Mesendoderm (in vitro differentiated cells): ENCODE results near the gene DGCR2.

ENCODE experiments used
- DNase-seq: peaks from one replicate; pipeline ENCODE4 v3.0.0; 2013
- H2AK5ac ChIP-seq: 2 replicates; pipeline ENCODE4 v1.6.1; 2013; ENCODE audit warnings: low read length, inconsistent platforms
- H2BK120ac ChIP-seq: 2 replicates; pipeline ENCODE4 v1.6.1; 2013; ENCODE audit warnings: low read depth, mild to moderate bottlenecking, low read length, moderate library complexity, mixed read lengths
- H2BK15ac ChIP-seq: replicated peaks from 2 replicates; pipeline ENCODE4 v1.6.1; 2013; ENCODE audit warnings: low read depth, mild to moderate bottlenecking, moderate library complexity
- H2BK5ac ChIP-seq: 2 replicates; pipeline ENCODE4 v1.6.1; 2013; ENCODE audit warnings: low read length, inconsistent platforms
- H3K18ac ChIP-seq: 2 replicates; pipeline ENCODE4 v1.6.1; 2013; ENCODE audit warnings: mild to moderate bottlenecking, low read length, mixed read lengths
- H3K23ac ChIP-seq: one replicate; pipeline ENCODE4 v1.6.1; 2013; ENCODE audit warnings: low read length
- H3K27ac ChIP-seq: 2 replicates; pipeline ENCODE4 v1.5.1; 2013; ENCODE audit warnings: low read depth, mild to moderate bottlenecking, inconsistent platforms, low read length, moderate library complexity
- H3K27me3 ChIP-seq: 2 replicates; pipeline ENCODE4 v1.6.1; 2013; ENCODE audit warnings: low read length, control low read depth, mild to moderate bottlenecking, inconsistent platforms; ENCODE audit not compliant: insufficient read depth, poor library complexity
- H3K36me3 ChIP-seq: 2 replicates; pipeline ENCODE4 v1.6.1; 2013; ENCODE audit warnings: low read length, inconsistent platforms; ENCODE audit not compliant: control insufficient read depth, insufficient read depth
- H3K4ac ChIP-seq: one replicate; pipeline ENCODE4 v1.6.1; 2013; ENCODE audit warnings: low read depth, mild to moderate bottlenecking, low read length, moderate library complexity
- H3K4me1 ChIP-seq: 2 replicates; pipeline ENCODE4 v1.6.1; 2013; ENCODE audit warnings: low read depth, low read length, inconsistent platforms; ENCODE audit not compliant: control insufficient read depth
- H3K4me2 ChIP-seq: 2 replicates; pipeline ENCODE4 v1.6.1; 2013; ENCODE audit warnings: low read length
- H3K4me3 ChIP-seq: 2 replicates; pipeline ENCODE4 v1.5.1; 2013; ENCODE audit warnings: mild to moderate bottlenecking, low read length
- H3K56ac ChIP-seq: one replicate; pipeline ENCODE4 v1.6.1; 2013; ENCODE audit warnings: low read length
- H3K79me1 ChIP-seq: 2 replicates; pipeline ENCODE4 v1.6.1; 2013; ENCODE audit warnings: low read length, inconsistent platforms
- H3K79me2 ChIP-seq: 2 replicates; pipeline ENCODE4 v1.6.1; 2013; ENCODE audit warnings: mild to moderate bottlenecking, low read length; ENCODE audit not compliant: control insufficient read depth, insufficient read depth
- H3K9ac ChIP-seq: 2 replicates; pipeline ENCODE4 v1.6.1; 2013; ENCODE audit warnings: low read length, inconsistent platforms
- H4K5ac ChIP-seq: one replicate; pipeline ENCODE4 v1.6.1; 2013; ENCODE audit warnings: low read length
- H4K8ac ChIP-seq: one replicate; pipeline ENCODE4 v1.6.1; 2013; ENCODE audit warnings: low read depth, mild to moderate bottlenecking, control low read depth, low read length, moderate library complexity
- WGBS: extraction: QIAGEN DNeasy Blood & Tissue Kit; methylation state at CpG from one replicate; pipeline ENCODE4 v1.1.7; 2013; ENCODE audit warnings: low lambda C conversion rate, missing lambda C conversion rate; ENCODE audit not compliant: insufficient coverage; ENCODE audit errors: extremely low coverage; 5-methylcytosine and 5-hydroxymethylcytosine counted together

The DGCR2 gene

DNA sequence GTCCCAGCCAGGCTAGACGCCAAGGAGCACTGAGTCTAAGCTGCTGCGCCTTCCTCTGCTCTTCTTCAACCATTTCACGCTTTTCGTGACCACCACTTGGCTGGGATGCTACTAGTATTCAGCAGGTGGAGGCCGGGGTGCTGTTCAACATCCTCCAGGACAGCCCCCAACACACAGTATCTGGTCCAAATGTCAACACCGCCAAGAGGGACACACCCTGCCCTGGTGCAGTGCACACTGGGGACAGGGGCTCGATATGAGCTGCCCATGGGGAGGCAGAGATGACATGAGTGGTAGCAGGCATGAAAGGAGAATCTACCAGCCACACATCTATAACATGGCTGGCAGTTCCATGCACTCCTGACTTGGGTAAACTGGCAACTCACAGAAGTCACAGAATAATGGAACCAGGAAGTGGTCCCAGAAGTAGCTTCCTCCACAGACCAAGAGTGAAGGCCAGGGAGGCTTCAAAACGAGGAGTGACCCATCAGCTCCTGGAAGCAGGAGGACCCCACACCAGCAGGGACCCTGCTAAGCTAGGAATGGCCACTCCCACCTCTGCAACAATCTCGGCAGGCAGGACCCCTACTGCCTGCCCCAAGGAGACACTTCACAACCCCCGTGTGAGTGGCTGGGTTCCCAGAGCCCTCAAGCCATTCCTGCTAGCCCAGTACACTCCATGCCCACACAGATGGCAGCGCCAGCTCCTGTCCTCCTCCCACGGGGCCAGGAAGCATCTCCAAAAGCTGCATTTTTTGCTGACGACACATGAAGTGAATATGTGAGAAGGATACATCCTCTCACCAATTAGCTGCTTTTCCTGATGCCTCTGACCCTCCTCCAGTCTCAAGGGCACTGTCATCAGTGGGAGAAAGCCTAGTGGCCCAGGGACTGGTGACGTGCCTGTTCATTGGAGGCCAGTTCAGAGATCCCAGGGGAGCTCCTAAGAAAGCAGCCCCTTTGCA, 78.8 kb downstream of the DGCR2 start:
- no peak overlapping the region for H3K4ac ChIP-seq
- H3K56ac ChIP-seq: no peak overlapping the region
- H3K36me3 ChIP-seq: peaks cover 20% of the 10 kb centered on the region
- no peaks in the 10 kb centered on the region for H3K4me1 ChIP-seq
- no peak overlapping the region for H2BK120ac ChIP-seq
- no peaks in the 10 kb centered on the region for H3K79me2 ChIP-seq
- no peak for DNase-seq
- H3K4me3 ChIP-seq: no peak overlapping the region
- no peak overlapping the region for H4K5ac ChIP-seq
- H3K23ac ChIP-seq: no peak overlapping the region
- no peaks in the 10 kb centered on the region for H3K27me3 ChIP-seq
- H3K18ac ChIP-seq: no peak overlapping the region
- H4K8ac ChIP-seq: no peak overlapping the region
- H3K79me1 ChIP-seq: no peaks in the 10 kb centered on the region
- no peak overlapping the region for H2AK5ac ChIP-seq
- no peak overlapping the region for H2BK15ac ChIP-seq
- no peak overlapping the region for H3K9ac ChIP-seq
- no peak overlapping the region for H3K27ac ChIP-seq
- H2BK5ac ChIP-seq: no peak overlapping the region
- no peak overlapping the region for H3K4me2 ChIP-seq
- no CpG with 5 or more reads among the region's 14 CpGs for WGBS

DNA sequence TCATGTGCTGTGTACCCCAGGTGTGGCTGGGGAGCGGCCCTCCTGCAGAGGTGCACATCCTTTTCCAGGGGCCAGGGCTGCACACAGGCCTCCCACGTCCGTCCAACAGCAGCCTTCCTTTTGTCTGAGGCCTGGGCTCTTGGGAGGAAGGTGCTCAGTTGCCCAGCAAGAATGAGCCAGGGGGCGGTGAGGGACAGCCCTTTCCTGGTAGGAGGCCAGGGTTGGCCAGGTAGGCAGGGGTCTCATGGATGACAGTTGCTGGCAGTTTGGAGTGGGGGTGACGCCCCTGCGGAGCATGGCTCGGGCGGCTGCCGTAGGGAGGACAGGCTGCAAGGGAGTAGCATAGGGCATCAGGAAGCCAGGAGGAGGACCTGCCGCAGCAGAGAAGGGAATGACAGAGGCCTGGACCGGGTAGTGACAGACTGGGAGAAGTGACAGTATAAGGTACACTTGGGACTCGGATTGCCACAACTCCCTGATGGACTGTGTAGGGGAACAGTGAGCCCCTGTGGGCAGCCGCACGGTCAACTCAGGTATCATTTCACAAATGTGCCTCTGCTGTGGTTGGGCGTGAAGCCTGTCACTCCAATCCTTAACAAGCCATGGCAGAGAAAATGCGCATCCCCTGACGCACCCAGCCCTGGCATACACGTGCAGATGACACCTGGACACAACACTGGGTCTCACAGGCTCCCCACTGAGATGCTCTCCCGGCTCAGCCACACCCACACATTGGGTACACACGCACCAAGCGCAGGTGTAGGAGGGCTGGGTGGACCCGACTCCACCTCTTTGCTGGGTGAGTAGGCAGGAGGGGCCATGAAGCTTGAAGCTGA, 79.7 kb downstream of the DGCR2 start:
- no peak overlapping the region for H3K4ac ChIP-seq
- no peak overlapping the region for H4K8ac ChIP-seq
- H3K56ac ChIP-seq: no peak overlapping the region
- no peak for DNase-seq
- no peak overlapping the region for H2AK5ac ChIP-seq
- no CpG with 5 or more reads among the region's 22 CpGs for WGBS
- H2BK5ac ChIP-seq: no peak overlapping the region
- H3K27ac ChIP-seq: no peak overlapping the region
- no peaks in the 10 kb centered on the region for H3K79me2 ChIP-seq
- no peak overlapping the region for H2BK15ac ChIP-seq
- no peak overlapping the region for H4K5ac ChIP-seq
- H3K79me1 ChIP-seq: no peaks in the 10 kb centered on the region
- H3K4me2 ChIP-seq: no peak overlapping the region
- H3K4me3 ChIP-seq: no peak overlapping the region
- H3K23ac ChIP-seq: no peak overlapping the region
- no peaks in the 10 kb centered on the region for H3K4me1 ChIP-seq
- H3K27me3 ChIP-seq: no peaks in the 10 kb centered on the region
- no peak overlapping the region for H2BK120ac ChIP-seq
- H3K18ac ChIP-seq: no peak overlapping the region
- H3K9ac ChIP-seq: no peak overlapping the region
- H3K36me3 ChIP-seq: peaks cover 16% of the 10 kb centered on the region

DNA sequence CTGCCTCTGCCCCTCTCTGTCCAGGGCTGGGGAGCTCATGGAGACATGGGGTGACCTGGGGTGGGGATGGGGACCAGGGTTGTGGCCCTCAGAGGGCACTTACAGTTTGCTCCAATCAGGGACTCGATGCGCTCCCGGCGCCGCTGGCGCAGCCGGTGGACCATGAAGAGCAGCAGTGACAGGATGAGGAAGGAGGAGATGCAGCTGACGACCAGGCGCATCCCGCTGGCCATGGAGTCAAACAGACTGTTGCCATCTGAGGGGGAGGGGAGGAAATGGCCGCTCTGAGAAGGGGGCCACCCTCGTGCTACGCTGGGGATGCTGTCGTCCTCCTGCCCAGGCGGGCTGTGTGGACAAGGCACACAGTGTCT, 80.5 kb downstream of the DGCR2 start:
- H2BK120ac ChIP-seq: no peak overlapping the region
- no peaks in the 10 kb centered on the region for H3K27me3 ChIP-seq
- no CpG with 5 or more reads among the region's 15 CpGs for WGBS
- no peaks in the 10 kb centered on the region for H3K4me1 ChIP-seq
- H2AK5ac ChIP-seq: no peak overlapping the region
- no peak overlapping the region for H3K4me2 ChIP-seq
- H3K18ac ChIP-seq: no peak overlapping the region
- H4K5ac ChIP-seq: no peak overlapping the region
- no peak for DNase-seq
- H3K79me2 ChIP-seq: no peaks in the 10 kb centered on the region
- H4K8ac ChIP-seq: no peak overlapping the region
- H3K9ac ChIP-seq: no peak overlapping the region
- H3K36me3 ChIP-seq: peaks cover 9% of the 10 kb centered on the region
- no peak overlapping the region for H2BK15ac ChIP-seq
- H3K56ac ChIP-seq: no peak overlapping the region
- no peak overlapping the region for H3K27ac ChIP-seq
- no peak overlapping the region for H3K4me3 ChIP-seq
- no peak overlapping the region for H3K23ac ChIP-seq
- no peaks in the 10 kb centered on the region for H3K79me1 ChIP-seq
- H2BK5ac ChIP-seq: no peak overlapping the region
- no peak overlapping the region for H3K4ac ChIP-seq

DNA sequence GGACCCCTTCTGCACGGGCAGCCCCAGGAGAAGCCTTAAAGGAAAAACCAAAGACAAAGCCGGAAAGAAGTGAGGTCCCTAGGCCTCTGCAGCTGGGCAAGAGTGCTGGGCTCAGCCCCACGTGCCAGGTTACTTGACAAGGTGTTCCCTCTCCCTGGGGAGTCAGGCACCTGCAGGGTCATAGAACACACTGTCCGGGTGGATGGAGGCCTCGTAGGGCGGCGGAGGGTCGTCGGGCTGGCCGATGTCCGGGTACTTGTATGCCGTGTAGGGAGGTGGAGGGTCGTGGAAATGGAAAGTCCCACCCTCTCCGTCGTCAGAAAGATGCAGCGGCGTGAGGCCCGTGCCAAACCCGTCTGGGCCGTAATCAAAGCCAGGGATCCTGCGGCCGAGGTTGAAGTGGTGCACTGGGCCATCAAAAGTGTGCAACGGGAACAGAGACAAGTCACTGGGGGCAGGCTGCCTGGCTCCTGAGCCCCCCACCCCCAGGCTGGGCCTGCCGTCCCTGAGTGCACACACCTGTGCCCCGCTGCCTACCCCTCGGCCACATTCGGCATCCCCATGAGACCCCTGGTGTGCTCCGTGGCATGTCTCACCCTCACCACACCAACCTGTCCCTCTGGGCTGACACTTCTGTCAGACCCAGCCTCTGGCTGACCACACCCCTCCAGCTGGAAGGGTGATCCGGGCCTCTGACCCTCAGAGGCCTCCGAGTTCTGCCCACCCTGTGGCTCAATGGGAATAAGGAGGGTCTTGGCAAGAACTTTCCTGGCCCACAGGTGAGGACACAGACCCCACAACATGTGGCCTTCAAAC, 81.1 kb downstream of the DGCR2 start:
- H4K5ac ChIP-seq: no peak overlapping the region
- peaks cover 9% of the 10 kb centered on the region for H3K36me3 ChIP-seq
- no peak overlapping the region for H4K8ac ChIP-seq
- no peak overlapping the region for H3K9ac ChIP-seq
- H3K27ac ChIP-seq: no peak overlapping the region
- H3K27me3 ChIP-seq: no peaks in the 10 kb centered on the region
- H3K4me2 ChIP-seq: no peak overlapping the region
- DNase-seq: no peak
- H3K18ac ChIP-seq: no peak overlapping the region
- H3K23ac ChIP-seq: no peak overlapping the region
- H3K4me3 ChIP-seq: no peak overlapping the region
- H3K56ac ChIP-seq: no peak overlapping the region
- H2BK15ac ChIP-seq: no peak overlapping the region
- H2AK5ac ChIP-seq: no peak overlapping the region
- WGBS: no CpG with 5 or more reads among the region's 30 CpGs
- H3K4ac ChIP-seq: no peak overlapping the region
- no peak overlapping the region for H2BK120ac ChIP-seq
- H2BK5ac ChIP-seq: no peak overlapping the region
- H3K79me2 ChIP-seq: no peaks in the 10 kb centered on the region
- no peaks in the 10 kb centered on the region for H3K4me1 ChIP-seq
- H3K79me1 ChIP-seq: no peaks in the 10 kb centered on the region

DNA sequence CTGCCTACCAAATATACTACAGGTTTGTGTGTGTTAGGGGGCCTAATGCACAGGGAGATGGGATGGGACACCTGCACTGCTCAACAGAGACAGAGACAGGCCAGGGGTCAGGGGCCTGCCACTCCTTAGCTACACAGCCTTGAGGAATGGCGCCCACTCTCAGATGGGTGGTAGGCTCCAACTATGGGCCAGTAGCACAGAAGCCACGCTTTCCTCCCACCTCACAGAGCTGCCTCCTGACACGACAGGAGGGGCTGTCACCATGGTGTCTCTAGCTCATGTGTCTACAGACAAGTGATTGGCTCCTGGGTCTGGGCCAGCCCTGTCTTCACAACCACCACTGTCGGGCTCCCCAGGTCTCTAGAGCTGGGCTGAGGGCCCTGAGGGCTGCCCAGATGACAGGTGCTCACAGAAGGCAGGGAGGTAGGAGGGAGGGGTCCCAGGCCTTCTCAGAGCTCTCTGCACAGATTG, 81.8 kb downstream of the DGCR2 start:
- H4K5ac ChIP-seq: no peak overlapping the region
- WGBS: no CpG with 5 or more reads among the region's 4 CpGs
- H2BK120ac ChIP-seq: no peak overlapping the region
- H3K4me2 ChIP-seq: no peak overlapping the region
- H2BK15ac ChIP-seq: no peak overlapping the region
- no peak overlapping the region for H4K8ac ChIP-seq
- DNase-seq: no peak
- peaks cover 9% of the 10 kb centered on the region for H3K36me3 ChIP-seq
- H3K4me3 ChIP-seq: no peak overlapping the region
- no peak overlapping the region for H2AK5ac ChIP-seq
- no peak overlapping the region for H3K23ac ChIP-seq
- no peaks in the 10 kb centered on the region for H3K79me1 ChIP-seq
- no peaks in the 10 kb centered on the region for H3K4me1 ChIP-seq
- H3K79me2 ChIP-seq: no peaks in the 10 kb centered on the region
- H3K4ac ChIP-seq: no peak overlapping the region
- H3K27ac ChIP-seq: no peak overlapping the region
- no peak overlapping the region for H2BK5ac ChIP-seq
- H3K9ac ChIP-seq: no peak overlapping the region
- no peak overlapping the region for H3K56ac ChIP-seq
- no peaks in the 10 kb centered on the region for H3K27me3 ChIP-seq
- H3K18ac ChIP-seq: no peak overlapping the region
